ENCODE measurements around the gene CA10.

The CA10 gene

GRCh38 chr17:51638971-51639370, 519.5 kb downstream of the CA10 start:
- no peak for DNase-seq (ENCODE audit: extremely low read depth, insufficient read length)
- Histone ChIP-seq H3K27me3 (replicated peaks; ENCODE audit: control insufficient read depth, insufficient read depth, low read length) (no peaks in the 10 kb centered on the region), H3K36me3 (ENCODE audit: control insufficient read depth, insufficient read depth, low read length) (no peaks in the 10 kb centered on the region), H3K4me3 (replicated peaks; ENCODE audit: low read depth, low read length) (no peak overlapping the region)
- no peak for TF ChIP-seq CTCF (IDR thresholded peaks at IDR 0.05; ENCODE audit: insufficient read depth, low read length, poor library complexity, severe bottlenecking)

- no peak for TF ChIP-seq CTCF (IDR thresholded peaks at IDR 0.05; ENCODE audit: insufficient read depth, low read length, poor library complexity, severe bottlenecking)
- no peak for DNase-seq (ENCODE audit: extremely low read depth, insufficient read length)
- Histone ChIP-seq H3K36me3 (ENCODE audit: control insufficient read depth, insufficient read depth, low read length) (no peaks in the 10 kb centered on the region), H3K4me3 (replicated peaks; ENCODE audit: low read depth, low read length) (no peak overlapping the region), H3K27me3 (replicated peaks; ENCODE audit: control insufficient read depth, insufficient read depth, low read length) (no peaks in the 10 kb centered on the region; the same call in 1 of the 2 replicates)
Observed at GRCh38 chr17:51636291-51636690, 522.2 kb downstream of the CA10 start.

GRCh38 chr17:51630101-51630671, 528.3 kb downstream of the CA10 start:
- no peak for TF ChIP-seq CTCF (IDR thresholded peaks at IDR 0.05; ENCODE audit: insufficient read depth, low read length, poor library complexity, severe bottlenecking)
- no peaks in the 10 kb centered on the region for H3K36me3 ChIP-seq (ENCODE audit: control insufficient read depth, insufficient read depth, low read length)
- no peak for DNase-seq (ENCODE audit: extremely low read depth, insufficient read length)

GRCh38 chr17:51629232-51629631, 529.3 kb downstream of the CA10 start:
- no peak for DNase-seq (ENCODE audit: extremely low read depth, insufficient read length)
- no peaks in the 10 kb centered on the region; the same call in 1 of the 2 replicates for H3K27me3 ChIP-seq (replicated peaks; ENCODE audit: control insufficient read depth, insufficient read depth, low read length)
- H3K36me3 ChIP-seq (ENCODE audit: control insufficient read depth, insufficient read depth, low read length), result no peaks in the 10 kb centered on the region
- H3K4me3 ChIP-seq (replicated peaks; ENCODE audit: low read depth, low read length), result no peak overlapping the region
- no peak for TF ChIP-seq CTCF (IDR thresholded peaks at IDR 0.05; ENCODE audit: insufficient read depth, low read length, poor library complexity, severe bottlenecking)

More at GRCh38 chr17:51630101-51630671, 528.3 kb downstream of the CA10 start:
- Histone ChIP-seq H3K27me3 (replicated peaks; ENCODE audit: control insufficient read depth, insufficient read depth, low read length) (no peaks in the 10 kb centered on the region; the same call in 1 of the 2 replicates), H3K4me3 (replicated peaks; ENCODE audit: low read depth, low read length) (no peak overlapping the region)

GRCh38 chr17:51627779-51628178, 530.7 kb downstream of the CA10 start:
- Histone ChIP-seq H3K27me3 (replicated peaks; ENCODE audit: control insufficient read depth, insufficient read depth, low read length) (no peaks in the 10 kb centered on the region), H3K4me3 (replicated peaks; ENCODE audit: low read depth, low read length) (no peak overlapping the region), H3K36me3 (ENCODE audit: control insufficient read depth, insufficient read depth, low read length) (no peaks in the 10 kb centered on the region)
- no peak for DNase-seq (ENCODE audit: extremely low read depth, insufficient read length)
- no peak for TF ChIP-seq CTCF (IDR thresholded peaks at IDR 0.05; ENCODE audit: insufficient read depth, low read length, poor library complexity, severe bottlenecking)

GRCh38 chr17:51618476-51618875, 540.0 kb downstream of the CA10 start:
- no peak for TF ChIP-seq CTCF (IDR thresholded peaks at IDR 0.05; ENCODE audit: insufficient read depth, low read length, poor library complexity, severe bottlenecking)

More at GRCh38 chr17:51618476-51618875, 540.0 kb downstream of the CA10 start:
- no peaks in the 10 kb centered on the region; the same call in 1 of the 2 replicates for H3K27me3 ChIP-seq (replicated peaks; ENCODE audit: control insufficient read depth, insufficient read depth, low read length)
- no peaks in the 10 kb centered on the region for H3K36me3 ChIP-seq (ENCODE audit: control insufficient read depth, insufficient read depth, low read length)
- no peak overlapping the region for H3K4me3 ChIP-seq (replicated peaks; ENCODE audit: low read depth, low read length)
- no peak for DNase-seq (ENCODE audit: extremely low read depth, insufficient read length)
